GM21360 (cell line): Measurements from ENCODE around the gene PSORS1C1.

Experiments used
- ATAC-seq: cut with Tn5 transposase; IDR thresholded peaks from one replicate; pipeline ENCODE4 v1.9.1; 2021; ENCODE audit warnings: mild to moderate bottlenecking, moderate library complexity; ENCODE audit not compliant: unreplicated experiment

PSORS1C1 gene

GRCh38 chr6:31125162-31125561 lies 10.6 kb downstream of the PSORS1C1 start:
- ATAC-seq, result no peak

- ATAC-seq, result no peak
Observed at GRCh38 chr6:31125586-31126363, 11.2 kb downstream of the PSORS1C1 start.

DNA sequence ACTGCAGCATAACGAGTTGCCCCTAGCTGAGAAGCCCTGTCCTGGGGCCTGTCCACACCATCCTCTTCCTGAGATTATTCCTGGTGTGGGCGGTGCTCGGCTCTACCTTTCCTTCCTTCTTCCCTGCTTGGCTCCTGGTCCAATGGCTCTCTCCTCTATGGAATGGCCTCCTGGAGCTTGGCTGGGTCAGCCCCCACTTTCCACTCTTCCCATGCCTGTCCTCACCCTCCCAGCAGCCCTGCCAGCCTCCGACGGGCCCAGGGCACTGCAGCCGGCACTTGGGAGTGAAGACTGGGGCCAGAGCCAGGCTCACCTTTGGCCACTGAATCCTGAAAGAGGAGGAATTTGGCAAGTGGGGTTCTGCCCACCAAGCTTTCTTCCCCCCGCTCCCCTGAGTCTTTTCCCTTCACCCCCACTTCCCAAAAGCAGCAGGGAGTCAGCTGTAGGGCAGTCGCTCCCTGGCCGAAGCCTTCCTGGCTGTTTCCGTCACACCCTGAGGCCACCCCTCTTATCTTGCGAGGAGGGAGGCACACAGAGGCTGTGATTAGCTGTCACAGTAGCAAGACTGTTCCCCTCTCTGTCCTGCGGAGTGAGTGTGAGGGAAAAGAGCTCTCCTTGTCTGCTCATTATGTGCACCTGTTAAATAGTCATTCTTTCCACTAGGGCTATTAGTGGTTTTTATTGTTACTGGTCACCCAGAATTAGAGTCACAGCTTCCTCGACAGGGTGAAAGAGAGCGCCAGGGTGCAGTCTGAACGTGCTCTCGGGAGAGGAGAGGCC lies 12.0 kb downstream of the PSORS1C1 start:
- no peak for ATAC-seq

GRCh38 chr6:31128093-31128676 lies 13.6 kb downstream of the PSORS1C1 start:
- no peak for ATAC-seq

DNA sequence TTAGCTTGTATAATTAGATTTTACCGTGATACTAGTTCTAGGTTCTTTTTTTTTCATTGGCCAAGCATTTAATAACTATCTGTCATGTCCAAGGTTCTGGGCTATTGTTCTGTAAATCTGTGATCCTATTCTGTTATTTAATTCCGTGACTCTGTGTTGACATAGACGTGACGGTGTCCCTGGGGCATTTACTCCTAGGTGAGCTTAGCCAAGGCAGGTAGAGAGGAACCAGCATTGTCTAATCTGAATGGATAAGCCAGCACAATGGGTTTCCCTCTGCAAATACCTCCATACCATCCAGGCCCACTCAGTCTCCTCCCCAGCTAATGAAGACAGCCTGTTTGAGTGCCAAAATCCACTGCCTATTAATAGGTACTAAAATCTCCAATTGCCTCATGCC lies 14.5 kb downstream of the PSORS1C1 start:
- ATAC-seq, result no peak

DNA sequence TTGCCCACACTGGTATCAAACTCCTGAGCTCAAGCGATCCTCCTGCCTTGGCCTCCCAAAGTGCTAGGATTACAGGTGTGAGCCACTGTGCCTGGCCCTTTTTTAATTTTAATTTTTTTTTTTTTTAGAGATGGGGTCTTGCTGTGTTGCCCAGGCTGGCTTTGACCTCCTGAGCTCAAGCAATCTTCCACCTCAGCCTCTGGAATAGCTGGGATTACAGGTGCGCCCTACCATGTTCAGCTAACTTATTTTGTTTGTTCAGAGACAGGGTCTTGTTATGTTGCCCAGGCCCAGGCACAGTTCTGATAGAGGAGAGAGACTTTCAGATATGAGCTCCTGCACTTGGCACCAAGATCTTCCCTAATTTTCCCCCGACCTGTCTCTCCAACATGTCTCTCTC lies 16.2 kb downstream of the PSORS1C1 start:
- ATAC-seq, result no peak

GRCh38 chr6:31131595-31131994 lies 17.0 kb downstream of the PSORS1C1 start:
- no peak for ATAC-seq

DNA sequence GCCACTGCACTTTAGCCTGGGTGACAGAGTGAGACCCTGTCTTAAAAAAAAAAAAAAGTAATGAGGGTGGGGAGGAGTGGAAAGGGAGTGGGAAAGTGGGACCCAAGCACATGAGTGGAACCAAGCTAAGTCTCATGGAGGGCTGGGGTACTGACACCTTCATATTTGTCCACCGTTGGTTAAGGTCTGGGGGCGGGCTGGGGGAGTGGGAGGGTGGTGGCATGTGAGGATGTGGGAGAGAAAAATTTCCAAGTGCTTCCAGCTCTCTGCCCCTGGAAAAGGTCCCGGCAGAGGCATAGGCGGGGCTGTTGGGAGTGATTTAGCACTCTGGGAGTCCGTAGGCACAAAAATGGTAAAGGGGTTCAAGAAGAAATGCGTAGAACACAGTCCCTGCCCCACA lies 18.2 kb downstream of the PSORS1C1 start:
- ATAC-seq, result no peak

DNA sequence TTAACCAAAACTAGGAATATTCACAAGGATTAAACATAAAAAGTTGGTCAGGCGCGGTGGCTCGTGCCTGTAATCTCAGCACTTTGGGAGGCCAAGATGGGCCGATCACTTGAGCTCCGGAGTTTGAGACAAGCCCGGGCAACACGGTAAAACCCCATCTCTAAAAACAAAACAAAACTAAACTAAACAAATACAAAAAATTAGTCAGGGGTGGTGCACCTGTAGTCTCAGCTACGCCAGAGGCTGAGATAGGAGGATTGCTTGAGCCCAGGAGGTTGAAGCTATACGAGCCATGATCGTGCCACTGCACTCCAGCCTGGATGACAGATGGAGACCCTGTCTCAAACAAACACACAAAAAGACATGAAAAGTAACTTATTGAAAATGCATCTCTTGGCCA lies 21.1 kb downstream of the PSORS1C1 start:
- ATAC-seq, result no peak

DNA sequence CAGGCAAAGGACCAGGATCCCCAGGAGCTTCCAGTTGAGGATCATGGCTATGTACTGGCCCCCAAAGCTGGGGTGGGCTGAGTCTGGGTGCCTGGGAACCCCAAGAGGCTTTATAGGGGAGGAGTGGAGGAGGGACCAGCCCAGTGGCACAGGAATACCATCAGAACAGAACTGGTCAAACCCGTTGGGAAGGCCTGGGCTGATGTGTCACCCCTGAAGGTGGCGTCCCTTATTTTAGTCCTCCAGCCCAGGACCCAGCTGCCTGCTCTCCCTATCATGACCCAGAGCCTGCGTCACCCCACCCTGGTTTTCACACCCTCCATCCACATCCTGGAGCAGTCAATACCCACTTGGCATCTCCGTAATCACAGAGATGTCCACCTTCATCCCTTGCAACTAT lies 24.4 kb downstream of the PSORS1C1 start, which contains the start of gene PSORS1C2:
Gene PSORS1C2, minus strand, starts transcription at position 85 of the 400 bp plus-strand sequence. Its CDS starts 40 bp downstream, at position 45.
- ATAC-seq, result no peak

- no peak for ATAC-seq
Observed at GRCh38 chr6:31139599-31139998, 25.0 kb downstream of the PSORS1C1 start.

DNA sequence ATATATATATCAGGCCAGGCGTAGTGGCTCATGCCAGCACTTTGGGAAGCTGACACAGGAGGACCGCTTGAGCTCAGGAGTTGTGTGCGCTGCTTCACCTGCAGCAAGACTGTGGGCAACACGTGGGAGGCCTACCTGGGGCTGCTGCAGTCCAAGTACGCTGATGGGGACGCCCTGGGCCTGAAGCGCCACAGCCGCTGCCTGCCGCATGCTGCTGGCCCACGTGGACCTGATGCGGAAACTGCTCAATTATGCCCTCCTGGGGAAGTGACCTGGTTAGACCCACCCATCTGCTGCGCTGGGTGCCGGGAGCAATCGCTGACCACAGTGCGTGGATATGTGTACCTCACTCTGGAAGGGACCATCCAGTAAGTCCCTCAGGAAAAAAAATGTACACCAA lies 26.0 kb downstream of the PSORS1C1 start:
- no peak for ATAC-seq

GRCh38 chr6:31142361-31142761 lies 27.8 kb downstream of the PSORS1C1 start:
- ATAC-seq, result no peak

- no peak for ATAC-seq
Observed at GRCh38 chr6:31143148-31143547, 28.5 kb downstream of the PSORS1C1 start.

DNA sequence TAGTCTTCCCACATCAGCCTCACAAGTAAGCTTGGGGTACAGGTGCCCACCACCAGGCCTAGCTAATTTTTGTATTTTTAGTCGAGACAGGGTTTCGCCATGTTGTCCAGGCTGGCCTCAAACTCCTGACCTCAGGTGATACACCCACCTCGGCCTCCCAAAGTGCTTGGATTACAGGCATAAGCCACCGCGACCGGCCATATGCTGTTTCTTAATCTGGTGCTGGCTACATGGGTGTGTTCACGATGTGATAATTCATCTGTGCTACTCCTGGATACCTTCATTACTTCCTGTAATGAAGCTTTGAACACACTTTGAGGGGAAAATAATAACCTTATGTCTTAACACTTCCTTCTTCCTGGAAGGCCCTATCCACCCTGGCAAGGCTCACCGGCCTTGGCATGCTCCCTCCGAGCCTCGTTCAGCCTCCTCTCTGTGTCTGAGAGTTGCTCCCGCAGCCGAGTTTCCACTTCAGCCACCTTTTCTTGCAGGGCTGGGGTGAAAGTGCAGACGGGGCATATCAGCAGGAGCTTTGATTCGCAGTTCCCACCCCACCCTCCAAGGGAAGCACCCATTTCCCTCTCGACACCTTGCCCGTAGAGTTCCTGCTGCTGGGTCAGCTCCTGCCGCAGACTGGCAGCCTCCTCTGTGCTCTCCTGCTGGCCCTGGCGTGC lies 29.8 kb downstream of the PSORS1C1 start:
- ATAC-seq, result no peak

DNA sequence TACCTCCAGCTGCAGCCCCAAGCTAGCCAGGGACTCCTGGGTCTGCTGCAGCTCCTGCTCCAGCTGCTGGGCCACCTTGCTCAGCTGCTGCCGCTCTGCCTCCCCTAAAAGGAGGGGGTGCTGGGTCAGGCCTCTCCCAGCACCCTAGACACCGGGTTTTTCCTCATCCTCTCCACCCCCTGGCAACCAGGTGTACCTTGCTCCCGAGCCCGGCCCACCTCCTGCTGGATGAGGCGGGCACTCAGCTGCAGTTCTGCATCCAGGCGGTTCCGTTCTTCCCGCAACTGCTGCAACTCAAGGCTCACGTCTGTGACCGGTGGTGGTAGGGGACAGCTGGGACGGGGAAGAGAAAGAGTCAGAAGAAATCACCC lies 30.4 kb downstream of the PSORS1C1 start:
- ATAC-seq, result no peak

DNA sequence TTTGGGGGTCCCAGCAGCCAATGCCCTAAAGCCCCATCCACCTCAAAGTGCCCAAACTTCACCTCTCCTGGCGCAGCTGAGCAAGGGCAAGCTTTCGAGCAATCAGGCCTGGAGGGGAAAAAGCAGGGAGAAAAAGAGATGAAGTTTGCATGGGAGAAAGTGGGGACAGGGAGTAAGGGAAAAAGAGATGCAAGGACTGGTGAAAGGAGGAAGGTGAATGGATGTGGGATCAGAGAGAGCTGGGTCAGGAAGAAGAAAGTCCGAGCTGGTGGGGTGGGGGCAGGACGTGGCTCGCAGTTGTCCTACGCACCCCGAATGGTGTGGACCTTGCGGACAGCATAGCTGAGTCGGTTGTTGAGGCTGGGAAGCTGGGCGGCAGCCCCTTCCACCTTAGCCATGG lies 30.8 kb downstream of the PSORS1C1 start:
- ATAC-seq, result no peak

DNA sequence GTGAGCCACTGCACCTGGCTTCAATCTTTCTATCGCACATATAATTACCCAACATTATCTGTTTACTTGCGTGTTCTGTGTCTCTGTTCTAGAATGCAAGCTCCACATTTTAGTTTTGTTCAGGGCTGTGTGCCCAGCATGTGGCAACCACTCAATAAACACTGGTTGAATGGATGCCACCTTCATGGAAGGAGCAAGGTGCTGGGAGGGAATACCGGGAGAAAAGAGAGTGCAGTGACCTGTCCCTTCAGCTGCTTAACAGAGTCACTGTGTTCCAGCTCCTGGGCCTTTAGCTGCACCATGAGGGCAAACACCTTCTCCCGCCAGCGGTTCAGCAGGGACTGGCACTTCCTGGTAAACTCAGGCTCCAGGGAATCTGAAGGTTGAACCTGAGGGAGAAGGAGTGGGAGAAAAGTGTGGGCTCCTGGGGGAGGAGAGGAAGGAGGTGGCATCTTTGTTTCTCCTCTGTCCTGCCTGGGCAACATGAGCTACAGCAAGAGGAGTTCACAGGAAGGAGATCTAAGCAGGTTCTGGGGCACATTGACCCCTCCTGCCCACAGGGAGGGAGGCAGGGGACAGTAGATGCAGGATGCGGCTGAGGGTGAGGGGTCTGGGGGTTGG lies 35.3 kb downstream of the PSORS1C1 start:
- ATAC-seq, result no peak

GRCh38 chr6:31152781-31153180 lies 38.2 kb downstream of the PSORS1C1 start:
- no peak for ATAC-seq

GRCh38 chr6:31154436-31154835 lies 39.8 kb downstream of the PSORS1C1 start:
- ATAC-seq, result no peak

DNA sequence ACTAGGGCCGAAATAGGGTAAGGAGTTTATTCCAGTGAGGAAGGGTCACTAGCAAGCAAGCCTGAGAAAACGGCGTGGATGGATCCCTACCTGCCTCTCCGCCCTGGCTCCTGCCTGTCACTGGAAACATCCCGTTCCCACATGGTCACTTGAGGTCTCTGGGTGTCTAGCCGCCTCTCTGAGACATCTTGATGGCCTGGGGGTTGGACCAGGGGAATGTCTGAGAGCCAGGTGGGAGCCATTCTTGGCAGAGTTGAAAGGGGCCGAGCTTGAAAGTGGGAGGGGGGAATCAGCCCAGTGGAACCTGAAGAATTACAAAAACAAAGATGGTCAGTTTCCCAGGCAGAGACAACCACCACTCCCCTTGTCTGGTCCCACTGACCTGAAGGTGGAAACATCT lies 42.0 kb downstream of the PSORS1C1 start:
- ATAC-seq, result no peak
